NCI-H526 (cell line): ENCODE data around the gene PDE4B.
A peak's percentile ranks its signal among the peaks of the same experiment; 100 is the strongest.

ENCODE experiments used
- DNase-seq, 2 experiments: peaks; one replicate each; lab custom pipeline; 2025; lab: John Stamatoyannopoulos, UW

The PDE4B gene

GRCh38 chr1:66240491-66241484 lies 448.1 kb downstream of the PDE4B start:
- no peak for DNase-seq

DNA sequence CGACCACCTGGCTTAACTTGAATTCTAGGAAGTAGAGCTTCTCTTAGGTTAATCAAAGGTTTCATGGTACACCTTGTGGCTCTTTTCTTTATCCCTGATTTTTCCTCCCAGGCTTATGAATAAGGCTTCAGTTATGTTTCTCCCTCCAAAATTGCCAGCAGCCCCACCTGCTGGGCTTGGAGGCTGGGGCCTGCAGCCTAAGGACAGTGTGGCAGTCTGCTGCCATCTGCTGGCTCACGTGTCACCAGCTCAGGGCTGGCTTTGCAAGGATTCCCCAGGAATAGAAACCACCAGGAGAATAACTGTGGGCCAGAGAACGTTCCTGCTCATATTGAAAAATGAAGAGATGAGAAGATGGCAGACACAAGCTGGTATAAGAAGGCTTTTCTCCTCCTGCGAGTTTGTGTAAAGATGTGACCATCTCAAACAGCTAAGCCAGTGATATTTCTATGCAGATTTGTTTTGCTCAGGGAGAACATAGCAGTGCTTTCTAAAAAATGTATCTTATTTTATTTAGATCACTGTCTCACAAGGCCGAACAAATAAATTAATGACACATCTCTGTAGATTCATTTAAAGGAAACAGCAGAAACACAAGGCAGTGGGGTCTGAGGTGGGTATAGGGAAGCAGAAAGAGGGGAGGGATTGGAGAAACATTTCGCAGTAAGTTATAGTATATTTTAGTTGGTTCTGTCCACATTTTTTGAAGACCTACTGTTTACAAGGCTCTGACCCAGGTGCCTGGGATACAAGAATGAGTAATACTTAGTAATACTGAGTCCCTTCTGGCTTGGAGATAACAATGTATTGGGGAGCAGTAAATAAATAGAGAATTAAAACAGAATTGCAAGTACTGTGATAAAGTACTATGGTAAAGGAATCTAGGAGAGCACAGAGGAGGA lies 450.2 kb downstream of the PDE4B start:
- peak; percentile 84 to 94 for DNase-seq

DNA sequence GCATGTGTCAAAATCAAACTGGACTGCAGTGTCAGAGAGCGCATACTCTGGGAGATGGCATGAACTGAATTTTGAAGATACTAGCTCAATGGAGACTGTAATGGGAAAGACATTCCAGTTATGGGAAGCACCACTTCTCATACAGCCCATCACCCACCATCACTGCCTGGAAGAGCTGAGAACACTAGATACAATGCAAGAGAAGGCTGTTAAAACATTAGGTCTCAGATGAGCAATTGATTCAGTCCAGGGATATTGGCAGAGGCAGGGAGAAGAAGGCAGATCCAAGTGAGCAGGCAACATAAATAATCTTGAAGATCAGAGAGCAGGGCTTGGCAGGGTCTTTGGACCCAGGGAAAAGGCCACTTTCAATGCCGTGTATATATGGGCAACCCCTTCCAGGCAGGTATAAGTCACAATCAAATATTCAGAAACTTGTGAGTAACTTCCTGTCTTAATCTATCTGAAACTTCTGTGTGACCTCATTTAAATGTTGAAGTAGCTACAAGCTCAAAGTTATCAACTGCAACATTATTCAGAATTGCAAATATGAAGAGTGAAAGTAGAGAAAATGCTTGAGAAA lies 450.9 kb downstream of the PDE4B start:
- no peak for DNase-seq

- peak in 1 of 2 experiments; percentile 42 for DNase-seq
Observed at GRCh38 chr1:66244429-66244828, 451.7 kb downstream of the PDE4B start.

DNA sequence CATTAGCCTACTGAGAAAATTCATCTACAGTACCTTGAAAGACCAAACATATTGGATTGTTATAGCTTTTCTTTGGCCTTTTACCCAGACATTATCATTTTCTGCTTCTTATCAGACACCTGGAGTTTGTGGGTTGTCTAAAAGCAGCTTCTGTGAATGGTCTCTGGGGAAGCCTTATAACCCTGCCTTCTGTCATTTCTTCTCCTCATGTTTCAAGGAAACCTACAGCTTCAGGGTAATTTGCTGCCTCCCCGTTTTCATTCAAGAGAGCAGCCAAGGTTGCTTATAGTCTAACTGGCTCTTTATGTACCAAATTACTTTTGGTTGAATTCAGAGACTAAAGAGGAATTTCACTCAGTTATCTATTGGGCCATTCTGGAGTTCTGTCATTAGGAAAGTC lies 453.0 kb downstream of the PDE4B start:
- no peak for DNase-seq

DNA sequence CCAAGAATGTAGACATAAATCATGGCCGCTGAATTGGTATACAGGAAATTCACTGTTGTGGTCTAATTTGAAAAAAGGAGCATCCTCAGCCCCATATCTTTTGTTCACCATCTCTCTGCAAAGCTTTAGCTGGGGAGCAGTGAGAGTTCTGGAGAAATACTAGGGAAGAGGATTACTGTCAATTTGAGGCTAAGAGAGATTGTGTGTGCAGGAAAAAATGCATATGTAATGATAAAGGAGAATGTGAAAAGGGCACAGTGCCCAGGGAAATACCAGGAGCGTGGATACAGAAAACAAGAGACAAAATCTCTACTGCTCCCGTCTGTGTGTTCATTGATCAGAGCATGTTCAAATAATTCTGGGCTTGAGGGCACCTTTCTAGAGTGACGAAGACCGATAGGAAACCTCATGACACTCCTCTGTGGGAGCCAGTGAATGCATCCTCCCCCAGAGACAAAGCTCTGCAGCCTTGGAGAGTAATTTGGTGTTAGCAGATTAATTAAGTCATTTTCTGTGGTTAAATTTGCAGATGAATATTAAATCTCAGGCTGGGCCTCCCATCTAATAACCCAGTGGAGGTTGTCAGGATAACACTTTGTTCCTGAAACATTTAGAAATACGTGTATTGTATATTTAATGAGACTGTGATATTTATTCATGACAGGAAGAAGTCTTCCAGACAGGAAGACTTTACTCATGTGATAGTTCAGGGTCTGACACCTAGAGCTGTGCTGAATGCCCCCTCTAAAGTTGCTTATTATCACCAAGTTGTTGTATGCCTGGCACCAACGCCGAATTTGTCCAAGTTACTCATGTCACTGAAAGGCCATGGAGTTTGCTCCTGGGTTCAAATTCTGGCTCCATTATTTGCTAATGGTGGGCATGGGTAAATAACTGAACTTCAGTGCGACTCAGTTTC lies 453.9 kb downstream of the PDE4B start:
- DNase-seq, result no peak

DNA sequence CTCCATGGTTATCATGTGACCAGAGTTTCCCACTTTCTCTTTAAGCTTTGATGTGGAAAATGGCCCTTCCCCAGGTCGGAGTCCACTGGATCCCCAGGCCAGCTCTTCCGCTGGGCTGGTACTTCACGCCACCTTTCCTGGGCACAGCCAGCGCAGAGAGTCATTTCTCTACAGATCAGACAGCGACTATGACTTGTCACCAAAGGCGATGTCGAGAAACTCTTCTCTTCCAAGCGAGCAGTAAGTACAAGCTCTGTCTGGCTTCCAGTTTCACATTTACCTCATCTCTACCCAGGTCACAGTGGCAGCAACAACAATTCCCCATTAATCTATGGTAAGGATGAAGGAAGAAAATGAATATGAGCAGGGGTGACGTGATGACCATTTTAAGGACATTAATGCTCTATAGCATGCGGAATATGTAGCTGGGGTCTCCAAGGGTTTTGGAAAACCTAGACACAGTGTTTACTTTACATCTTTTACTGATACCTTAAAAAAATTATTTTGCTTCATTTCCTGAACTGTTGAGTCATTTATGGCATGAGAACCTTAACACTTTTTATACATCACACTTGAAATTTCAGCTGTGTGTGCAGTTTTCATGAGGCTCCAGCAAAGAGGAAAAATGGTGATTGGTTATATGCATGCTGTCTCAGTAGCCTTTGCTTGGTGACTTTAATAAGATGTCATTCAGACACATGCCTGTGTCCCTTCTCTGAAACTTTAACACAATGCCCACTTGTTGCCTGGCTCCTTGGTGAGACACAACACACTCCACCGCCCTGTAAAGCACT lies 454.9 kb downstream of the PDE4B start:
- DNase-seq, result no peak

DNA sequence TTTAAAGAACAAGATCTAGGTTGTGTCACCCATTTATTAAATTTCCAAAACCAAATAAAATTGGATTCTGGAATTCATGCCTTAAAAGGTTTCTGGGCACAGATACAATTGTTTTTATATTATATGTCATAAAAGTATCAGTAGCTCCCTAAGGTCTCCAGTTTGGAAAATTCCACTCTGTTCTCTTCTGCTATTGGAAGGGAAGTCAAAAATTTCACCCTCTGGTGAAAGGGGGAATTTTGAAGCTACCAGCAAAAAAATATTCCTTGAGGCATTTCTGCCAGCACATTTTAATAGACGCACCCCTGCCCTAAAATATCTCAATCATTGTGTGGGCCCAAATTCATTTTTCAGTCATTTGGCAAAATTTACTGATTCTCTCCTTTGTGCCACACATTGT lies 455.6 kb downstream of the PDE4B start:
- DNase-seq, result no peak

GRCh38 chr1:66248746-66249145 lies 456.1 kb downstream of the PDE4B start:
- DNase-seq, result no peak

DNA sequence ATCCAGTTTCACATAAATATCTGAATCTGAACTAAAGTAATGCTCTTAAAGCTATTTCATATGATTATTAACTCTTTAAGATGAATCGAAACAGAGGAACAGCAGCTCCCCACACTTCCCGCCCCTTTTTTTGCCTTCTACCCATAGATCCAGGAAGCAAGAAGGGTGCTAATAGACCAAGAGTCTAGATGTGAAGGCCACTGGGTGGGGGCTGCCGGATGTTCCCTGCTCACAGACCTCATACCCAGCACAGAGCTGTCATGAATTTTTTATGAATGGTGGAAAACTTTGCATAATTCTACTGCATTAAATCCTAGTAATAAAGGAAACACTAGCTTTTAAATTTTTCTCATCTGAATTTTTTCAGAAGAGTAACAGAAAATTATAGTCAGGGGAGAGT lies 457.4 kb downstream of the PDE4B start:
- peak in 1 of 2 experiments; percentile 36 for DNase-seq

DNA sequence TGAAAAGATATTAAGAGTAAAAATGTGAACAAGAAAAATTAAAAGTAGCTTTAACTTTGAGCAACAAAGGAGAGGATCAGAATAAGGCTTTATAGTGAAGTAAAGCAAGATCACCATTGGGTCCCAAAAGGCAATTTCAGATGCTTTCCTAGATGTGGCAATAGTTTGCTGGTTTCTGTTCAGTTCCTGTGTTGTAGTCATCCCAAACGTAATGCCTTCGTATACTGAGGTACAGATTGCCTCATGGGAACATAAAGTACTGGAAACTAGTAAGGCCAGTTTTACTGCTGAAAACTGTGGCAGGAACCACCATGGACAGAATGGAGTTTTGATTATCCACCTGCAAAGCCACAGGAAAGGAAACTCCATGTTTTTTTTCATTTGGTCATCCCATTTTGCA lies 457.8 kb downstream of the PDE4B start:
- DNase-seq, result no peak

DNA sequence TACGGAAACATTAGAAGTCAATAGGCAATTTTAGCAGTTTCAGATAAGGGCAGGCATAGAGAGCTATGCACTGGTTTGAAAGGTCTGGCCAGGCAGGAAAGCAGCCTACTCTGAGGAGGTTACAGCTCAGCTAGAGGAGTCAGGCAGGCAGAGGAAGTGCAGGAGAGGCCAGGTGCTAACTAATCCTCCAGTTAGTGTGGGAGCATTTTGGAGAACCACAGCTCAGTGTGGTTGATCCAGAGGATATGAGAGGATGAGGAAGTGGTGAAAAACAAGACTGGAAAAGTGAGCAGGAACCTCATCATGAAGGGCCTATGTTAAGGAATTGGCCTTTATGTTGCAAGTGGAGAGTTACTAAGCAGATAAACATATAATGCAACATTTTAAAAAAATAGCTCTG lies 458.9 kb downstream of the PDE4B start:
- DNase-seq, result peak in 1 of 2 experiments; percentile 25

DNA sequence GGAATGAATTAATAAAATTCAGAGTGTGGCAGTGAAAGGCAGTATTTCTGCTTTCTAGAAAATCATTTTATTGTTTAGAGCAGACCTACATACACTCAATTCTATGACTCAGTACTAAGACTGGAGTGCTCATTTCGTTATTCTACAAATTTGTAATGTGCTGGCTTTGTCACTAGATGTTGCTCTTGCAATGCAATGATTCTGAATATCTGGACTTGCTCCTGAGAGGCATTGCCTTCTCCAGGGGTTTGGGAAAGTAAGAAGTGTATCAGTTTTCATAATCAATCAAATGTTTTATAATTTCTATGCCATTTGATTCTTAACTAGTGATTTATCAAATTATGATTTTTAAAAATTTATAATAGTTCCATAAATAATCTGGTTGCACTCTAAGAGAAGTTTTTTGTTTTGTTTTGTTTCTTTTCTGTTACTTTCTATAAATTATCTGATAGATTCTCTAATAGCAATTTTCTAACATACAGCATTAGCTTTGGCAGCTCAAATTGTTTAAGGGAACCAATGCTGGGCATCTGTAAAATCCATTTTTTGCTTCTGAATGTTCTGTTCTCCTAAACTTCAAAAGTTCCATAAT lies 460.7 kb downstream of the PDE4B start:
- DNase-seq, result peak; percentile 43 to 73

GRCh38 chr1:66254785-66255184 lies 462.1 kb downstream of the PDE4B start:
- DNase-seq, result no peak

GRCh38 chr1:66256629-66257572 lies 464.2 kb downstream of the PDE4B start:
- DNase-seq, result no peak

DNA sequence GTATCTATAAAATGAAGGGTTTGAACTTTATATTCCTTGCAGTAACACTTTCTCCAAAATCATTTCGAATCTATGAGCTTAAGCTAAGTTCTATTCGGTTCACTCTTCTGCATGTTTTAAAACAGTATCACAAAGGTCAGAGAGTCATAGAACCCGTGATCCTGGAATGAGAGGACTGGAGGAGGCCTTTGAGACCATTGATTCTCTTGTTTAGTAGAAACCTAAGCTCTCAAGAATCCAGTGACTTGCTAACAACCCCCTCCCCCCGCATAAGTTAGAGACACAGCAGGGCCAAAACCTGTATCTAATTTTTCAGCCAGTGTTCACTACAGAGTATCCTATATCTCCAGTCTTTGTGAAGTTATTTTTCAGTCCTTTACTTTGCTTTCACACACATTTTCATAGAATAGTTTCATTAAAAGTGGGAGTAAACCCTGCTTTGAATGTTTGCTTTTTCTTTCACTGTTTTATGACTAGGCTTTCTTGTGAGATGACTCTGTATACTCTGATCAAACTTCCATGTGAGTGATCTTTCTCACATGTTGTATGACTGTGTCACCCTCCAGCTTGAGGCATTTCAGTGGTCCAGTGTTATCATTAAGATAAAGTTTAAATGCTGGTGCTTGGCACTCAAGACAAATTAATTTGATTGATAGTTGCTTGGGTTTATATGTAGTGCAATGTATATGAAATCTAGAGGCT lies 465.9 kb downstream of the PDE4B start:
- no peak for DNase-seq

GRCh38 chr1:66261364-66261763 lies 468.7 kb downstream of the PDE4B start:
- DNase-seq, result no peak
